ENCODE data around the gene RETN.

The RETN gene

DNA sequence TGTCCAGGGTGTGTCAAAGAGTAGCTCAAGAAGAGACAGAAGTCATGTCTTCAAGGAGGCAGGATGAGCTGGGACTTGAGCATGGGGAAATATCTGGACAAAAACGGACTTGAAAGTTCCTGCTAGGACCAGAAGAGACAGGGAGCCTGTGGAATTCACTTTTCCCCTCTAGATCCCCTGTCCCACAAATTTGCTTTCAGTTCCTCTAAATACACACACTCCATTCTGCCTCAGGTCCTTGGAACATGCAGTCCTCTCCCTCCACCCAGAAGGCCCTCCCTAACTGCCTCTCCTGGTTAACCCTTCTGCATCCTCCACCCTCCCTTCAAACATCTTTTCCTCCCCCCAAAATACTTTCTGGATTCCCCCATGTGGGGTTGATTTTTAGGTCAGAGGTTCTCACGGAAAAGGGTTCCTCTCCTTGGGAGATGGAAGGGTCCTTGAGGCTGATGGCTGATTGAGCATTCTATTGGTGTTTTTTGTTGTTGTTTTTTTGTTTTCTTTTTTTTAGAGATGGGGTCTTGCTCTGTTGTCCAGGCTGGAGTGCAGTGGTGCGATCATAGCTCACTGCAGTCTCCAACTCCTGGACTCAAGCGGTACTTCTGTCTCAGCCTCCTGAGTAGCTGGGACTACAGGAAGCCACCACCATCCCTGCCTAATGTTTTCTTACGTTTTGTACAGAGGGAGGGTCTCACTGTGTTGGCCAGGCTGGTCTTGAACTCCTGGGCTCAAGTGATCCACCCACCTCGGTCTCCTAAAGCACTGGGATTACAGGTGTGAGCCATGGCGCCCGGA is 6.9 kb upstream of the RETN start:
- DNase-seq, result no peak

DNA sequence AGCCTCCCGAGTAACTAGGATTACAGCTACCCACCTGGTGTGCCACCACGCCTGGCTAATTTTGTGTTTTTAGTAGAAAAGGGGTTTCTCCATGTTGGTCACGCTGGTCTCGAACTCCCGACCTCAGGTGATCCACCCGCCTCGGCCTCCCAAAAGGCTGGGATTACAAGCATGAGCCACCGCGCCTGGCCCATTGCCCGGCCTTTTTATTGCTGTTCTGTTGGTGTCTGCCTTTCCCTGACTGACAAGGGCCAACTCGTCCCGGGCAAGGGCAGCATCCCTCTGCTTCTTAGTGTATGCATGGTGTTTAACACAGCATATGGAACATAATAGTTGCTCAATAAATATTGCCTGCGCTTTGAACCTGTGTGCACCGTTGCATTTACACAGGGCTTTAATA is 6.2 kb upstream of the RETN start:
- no peak for DNase-seq

DNA sequence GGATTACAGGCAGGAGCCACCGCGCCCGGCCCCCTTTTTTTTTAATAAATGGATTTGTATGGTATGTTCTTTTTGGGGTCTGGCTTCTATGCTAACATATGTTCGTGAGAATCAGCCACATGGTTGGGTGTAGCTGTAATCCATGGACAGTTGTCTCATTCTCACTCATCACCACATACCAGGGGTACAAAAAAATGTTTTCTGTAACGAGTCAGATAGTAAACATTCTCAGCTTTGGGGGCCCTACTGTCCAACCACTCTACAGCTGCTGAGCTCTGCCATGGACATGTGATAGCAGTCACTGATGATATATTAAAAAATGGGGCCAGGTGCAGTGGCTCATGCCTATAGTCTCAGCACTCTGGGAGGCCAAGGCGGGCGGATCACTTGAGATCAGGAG is 5.1 kb upstream of the RETN start:
- no peak for DNase-seq

GRCh38 chr19:7665076-7665475 is 3.8 kb upstream of the RETN start:
- no peak for DNase-seq

DNA sequence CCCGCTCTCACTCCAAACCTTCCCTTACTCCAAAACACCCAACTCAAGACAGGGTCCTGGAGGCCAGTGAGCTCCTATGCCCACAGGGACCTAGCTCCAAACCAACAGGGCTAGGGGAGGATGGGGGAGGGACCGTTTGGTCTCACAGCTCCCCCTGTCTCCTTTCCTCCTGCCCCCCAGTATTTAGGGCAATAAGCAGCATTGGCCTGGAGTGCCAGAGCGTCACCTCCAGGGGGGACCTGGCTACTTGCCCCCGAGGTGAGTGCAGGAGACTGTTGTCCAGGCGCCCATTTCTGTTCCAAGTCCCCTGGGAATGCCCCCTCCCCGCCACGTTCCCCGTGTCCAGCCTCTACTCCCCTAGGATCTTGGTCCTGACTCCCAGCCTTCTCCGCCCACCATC is 792 bp downstream of the RETN start:
- no peak for DNase-seq

- peak; percentile 24 for DNase-seq
These were observed 1.4 kb downstream of the RETN start for GRCh38 chr19:7670150-7670783.

DNA sequence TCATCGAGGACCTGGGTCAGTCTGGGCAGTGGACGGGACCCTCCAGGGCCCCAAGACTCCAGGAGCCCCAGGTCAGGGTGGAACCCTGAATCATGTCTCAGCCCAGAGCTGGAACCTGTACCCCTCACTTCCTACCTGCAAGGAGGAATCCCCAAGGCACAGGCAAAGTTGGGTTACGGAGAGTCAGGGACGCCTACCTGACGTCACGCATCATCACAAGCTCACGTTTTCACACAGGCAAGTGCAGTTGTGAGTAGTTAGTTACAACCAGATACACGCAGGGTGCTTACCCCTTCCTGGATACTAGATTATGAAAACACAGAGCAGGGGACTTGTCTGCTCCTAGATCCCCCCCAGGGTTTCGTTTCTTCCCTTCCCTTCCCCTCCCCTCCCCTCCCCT is 1.9 kb downstream of the RETN start:
- no peak for DNase-seq

- DNase-seq, result no peak
These were observed 3.7 kb downstream of the RETN start for GRCh38 chr19:7672522-7672921.

GRCh38 chr19:7674010-7675005 is 5.5 kb downstream of the RETN start:
- no peak for DNase-seq

GRCh38 chr19:7676376-7676775 is 7.5 kb downstream of the RETN start:
- no peak for DNase-seq

- DNase-seq, result no peak
These were observed 8.0 kb downstream of the RETN start, which contains the start of gene MCEMP1 for GRCh38 chr19:7676854-7677253. Gene MCEMP1 (plus strand): TSS chr19:7677090. CDS start chr19:7677121, 31 bp downstream.

GRCh38 chr19:7677669-7678311 is 8.9 kb downstream of the RETN start:
- no peak for DNase-seq

DNA sequence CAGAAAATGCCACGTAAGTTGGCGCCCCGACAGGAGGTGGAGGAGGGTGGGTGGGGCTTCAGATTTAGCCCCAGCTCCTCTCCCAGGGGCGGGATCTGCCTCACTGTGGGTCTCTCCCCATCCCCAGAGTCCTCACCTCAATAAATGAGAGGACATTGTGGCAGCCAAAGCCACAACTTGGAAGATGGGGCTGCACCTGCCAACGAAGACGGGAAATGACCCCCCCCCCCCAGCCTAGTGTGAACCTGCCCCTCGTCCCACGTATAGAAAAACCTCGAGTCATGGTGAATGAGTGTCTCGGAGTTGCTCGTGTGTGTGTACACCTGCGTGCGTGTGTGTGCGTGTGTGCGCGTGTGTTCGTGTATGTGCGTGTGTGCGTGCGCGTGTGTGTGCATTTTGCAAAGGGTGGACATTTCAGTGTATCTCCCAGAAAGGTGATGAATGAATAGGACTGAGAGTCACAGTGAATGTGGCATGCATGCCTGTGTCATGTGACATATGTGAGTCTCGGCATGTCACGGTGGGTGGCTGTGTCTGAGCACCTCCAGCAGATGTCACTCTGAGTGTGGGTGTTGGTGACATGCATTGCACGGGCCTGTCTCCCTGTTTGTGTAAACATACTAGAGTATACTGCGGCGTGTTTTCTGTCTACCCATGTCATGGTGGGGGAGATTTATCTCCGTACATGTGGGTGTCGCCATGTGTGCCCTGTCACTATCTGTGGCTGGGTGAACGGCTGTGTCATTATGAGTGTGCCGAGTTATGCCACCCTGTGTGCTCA is 10.3 kb downstream of the RETN start:
- DNase-seq, result peak; percentile 65

DNA sequence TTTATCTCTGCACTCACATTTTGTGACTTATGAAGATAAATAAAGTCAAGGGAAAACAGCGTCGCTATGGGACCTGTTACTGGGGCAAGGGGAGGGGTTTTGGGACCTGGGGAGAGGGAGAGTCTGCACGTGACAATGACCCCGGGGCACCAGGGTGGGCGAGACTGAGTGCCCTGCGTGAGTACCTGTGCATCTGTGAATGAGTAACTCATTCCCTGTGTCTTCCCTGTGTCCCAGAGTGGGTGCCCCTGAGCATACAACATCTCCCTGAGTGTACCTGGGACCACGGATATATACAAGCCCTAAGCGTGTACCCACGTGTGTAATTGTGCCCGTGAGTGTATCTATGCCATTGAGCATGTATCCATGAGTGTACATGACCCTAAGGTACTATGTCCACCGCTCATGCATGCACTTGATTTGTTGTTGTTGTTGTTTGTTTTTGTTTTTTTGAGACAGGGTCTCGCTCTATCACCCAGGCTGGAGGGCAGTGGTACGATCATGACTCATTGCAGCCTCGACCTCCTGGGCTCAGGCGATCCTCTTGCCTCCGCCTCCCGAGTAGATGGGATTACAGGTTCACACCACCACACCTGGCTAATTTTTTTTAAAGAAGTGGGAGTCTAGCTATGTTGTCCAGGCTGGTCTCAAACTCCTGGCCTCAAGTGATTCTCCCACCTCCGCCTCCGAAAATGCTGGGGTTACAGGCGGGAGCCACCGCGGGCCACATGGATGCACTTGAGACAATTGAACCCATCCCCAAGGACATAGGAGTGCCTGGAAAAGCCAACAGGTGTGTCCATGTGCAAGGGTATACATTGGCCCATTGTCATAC is 11.1 kb downstream of the RETN start:
- DNase-seq, result no peak

GRCh38 chr19:7680606-7681339 is 11.9 kb downstream of the RETN start, which contains the start of gene TRAPPC5:
Gene TRAPPC5 (plus strand): TSS chr19:7680833. CDS start chr19:7682254, 1,421 bp downstream.
- DNase-seq, result peak; percentile 89

DNA sequence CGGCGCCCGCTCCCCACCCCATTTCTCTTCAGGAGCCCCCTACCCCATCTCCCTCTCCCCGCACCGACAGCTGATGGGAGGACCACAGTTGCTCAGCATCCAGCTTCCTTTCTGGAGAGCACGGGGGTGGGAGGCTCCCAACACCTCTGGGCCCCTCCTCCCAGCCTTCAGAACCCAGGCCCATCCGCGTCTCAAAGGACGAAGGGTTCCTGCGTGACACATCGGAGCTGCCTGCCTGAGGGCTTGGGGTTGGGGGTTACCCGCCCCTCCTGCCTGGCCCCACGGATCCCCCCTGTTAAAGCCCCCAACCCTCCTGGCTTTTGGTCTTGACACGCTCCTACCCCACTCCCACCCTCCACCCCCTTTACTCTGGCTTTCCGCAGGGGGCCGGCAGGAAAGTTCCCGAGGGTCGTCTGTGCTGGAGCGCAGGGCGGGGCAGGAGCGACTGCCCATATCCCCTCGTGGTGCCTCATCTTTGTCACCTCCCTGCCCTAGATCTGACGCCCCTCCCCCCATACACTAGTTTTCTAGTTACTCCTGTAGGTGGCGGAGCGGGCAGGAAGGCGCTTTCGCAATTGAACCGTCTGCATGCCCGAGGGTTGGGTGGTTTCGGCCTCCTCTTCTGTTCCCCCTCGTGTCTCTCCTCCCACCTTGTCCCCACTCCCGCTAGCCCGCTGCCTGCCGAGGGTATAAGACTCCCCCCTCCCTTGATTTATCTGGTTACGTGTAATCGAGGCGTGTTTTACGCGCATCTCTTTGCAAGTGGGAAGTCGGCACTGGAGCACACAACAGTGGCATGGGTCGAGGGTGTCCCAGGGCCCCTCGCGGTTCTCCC is 12.7 kb downstream of the RETN start:
- DNase-seq, result peak; percentile 79

DNA sequence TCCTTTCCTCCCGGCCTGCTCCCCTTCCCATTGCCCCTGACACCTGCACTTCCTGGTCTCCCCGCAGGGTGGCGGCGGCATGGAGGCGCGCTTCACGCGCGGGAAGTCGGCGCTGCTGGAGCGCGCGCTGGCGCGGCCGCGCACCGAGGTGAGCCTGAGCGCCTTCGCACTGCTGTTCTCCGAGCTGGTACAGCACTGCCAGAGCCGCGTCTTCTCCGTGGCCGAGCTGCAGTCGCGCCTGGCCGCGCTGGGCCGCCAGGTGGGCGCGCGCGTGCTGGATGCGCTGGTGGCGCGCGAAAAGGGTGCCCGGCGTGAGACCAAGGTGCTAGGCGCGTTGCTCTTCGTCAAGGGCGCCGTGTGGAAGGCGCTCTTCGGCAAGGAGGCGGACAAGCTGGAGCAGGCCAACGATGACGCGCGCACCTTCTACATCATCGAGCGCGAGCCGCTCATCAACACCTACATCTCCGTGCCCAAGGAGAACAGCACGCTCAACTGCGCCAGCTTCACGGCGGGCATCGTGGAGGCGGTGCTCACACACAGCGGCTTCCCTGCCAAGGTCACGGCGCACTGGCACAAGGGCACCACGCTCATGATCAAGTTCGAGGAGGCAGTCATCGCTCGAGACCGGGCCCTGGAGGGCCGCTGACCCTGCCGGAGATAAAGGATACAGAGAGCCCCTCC is 13.5 kb downstream of the RETN start:
- DNase-seq, result no peak

Measured in activated CD8-positive, alpha-beta memory T cell treated with anti-CD3 and anti-CD28 coated beads, Interleukin-2, amount 50 U/mL, for 4 hours (primary cell).